IMR-90 (cell line): ENCODE data around the gene UVSSA.

ENCODE experiments used
- BHLHE40 ChIP-seq: fragments of 150-350 bp; IDR thresholded peaks from 2 replicates; pipeline ENCODE4 v1.6.1; 2016; ENCODE audit warnings: mild to moderate bottlenecking, low read depth, low read length
- CEBPB ChIP-seq: IDR thresholded peaks from 2 replicates; pipeline ENCODE4 v1.6.1; 2012; ENCODE audit warnings: low read depth, low read length, improper control_type of control experiment
- CTCF ChIP-seq: conservative IDR thresholded peaks from 2 replicates; pipeline ENCODE4 v1.5.1; 2012; ENCODE audit warnings: mild to moderate bottlenecking, low read depth, low read length, improper control_type of control experiment
- FOS ChIP-seq: fragments of 150-350 bp; IDR thresholded peaks from 2 replicates; pipeline ENCODE4 v1.6.1; 2016; ENCODE audit warnings: low read depth, low read length
- MAFK ChIP-seq: IDR thresholded peaks from 2 replicates; pipeline ENCODE4 v1.6.1; 2012; ENCODE audit warnings: low read depth, low read length, improper control_type of control experiment
- MAZ ChIP-seq: IDR thresholded peaks from 2 replicates; pipeline ENCODE4 v1.6.1; 2012; ENCODE audit warnings: low read depth, mild to moderate bottlenecking, low read length, improper control_type of control experiment, moderate library complexity, borderline replicate concordance
- MXI1 ChIP-seq: IDR thresholded peaks from 2 replicates; pipeline ENCODE4 v1.6.1; 2012; ENCODE audit warnings: low read depth, mild to moderate bottlenecking, low read length, moderate library complexity, borderline replicate concordance
- NFE2L2 ChIP-seq: fragments of 150-350 bp; IDR thresholded peaks from 2 replicates; pipeline ENCODE4 v1.6.1; 2016; ENCODE audit warnings: low read depth, mild to moderate bottlenecking, low read length
- POLR2A ChIP-seq: IDR thresholded peaks from 2 replicates; pipeline ENCODE4 v1.6.1; 2012; ENCODE audit warnings: mild to moderate bottlenecking, low read depth, low read length
- RAD21 ChIP-seq: IDR thresholded peaks from 2 replicates; pipeline ENCODE4 v1.6.1; 2012; ENCODE audit warnings: low read length, improper control_type of control experiment
- RCOR1 ChIP-seq: IDR thresholded peaks from 2 replicates; pipeline ENCODE4 v1.6.1; 2012; ENCODE audit warnings: mild to moderate bottlenecking, low read length, improper control_type of control experiment; ENCODE audit not compliant: insufficient replicate concordance
- RFX5 ChIP-seq: IDR thresholded peaks from 2 replicates; pipeline ENCODE4 v1.8.0; 2012; ENCODE audit warnings: low read depth, mild to moderate bottlenecking, low read length, moderate library complexity
- SMC3 ChIP-seq: fragments of 150-350 bp; IDR thresholded peaks from 2 replicates; pipeline ENCODE4 v1.6.1; 2016; ENCODE audit warnings: low read depth, mild to moderate bottlenecking, antibody characterized with exemption, low read length, moderate library complexity
- USF2 ChIP-seq: fragments of 150-350 bp; IDR thresholded peaks from 2 replicates; pipeline ENCODE4 v1.6.1; 2017; ENCODE audit warnings: mild to moderate bottlenecking, antibody characterized with exemption, low read length, low read depth

DNA sequence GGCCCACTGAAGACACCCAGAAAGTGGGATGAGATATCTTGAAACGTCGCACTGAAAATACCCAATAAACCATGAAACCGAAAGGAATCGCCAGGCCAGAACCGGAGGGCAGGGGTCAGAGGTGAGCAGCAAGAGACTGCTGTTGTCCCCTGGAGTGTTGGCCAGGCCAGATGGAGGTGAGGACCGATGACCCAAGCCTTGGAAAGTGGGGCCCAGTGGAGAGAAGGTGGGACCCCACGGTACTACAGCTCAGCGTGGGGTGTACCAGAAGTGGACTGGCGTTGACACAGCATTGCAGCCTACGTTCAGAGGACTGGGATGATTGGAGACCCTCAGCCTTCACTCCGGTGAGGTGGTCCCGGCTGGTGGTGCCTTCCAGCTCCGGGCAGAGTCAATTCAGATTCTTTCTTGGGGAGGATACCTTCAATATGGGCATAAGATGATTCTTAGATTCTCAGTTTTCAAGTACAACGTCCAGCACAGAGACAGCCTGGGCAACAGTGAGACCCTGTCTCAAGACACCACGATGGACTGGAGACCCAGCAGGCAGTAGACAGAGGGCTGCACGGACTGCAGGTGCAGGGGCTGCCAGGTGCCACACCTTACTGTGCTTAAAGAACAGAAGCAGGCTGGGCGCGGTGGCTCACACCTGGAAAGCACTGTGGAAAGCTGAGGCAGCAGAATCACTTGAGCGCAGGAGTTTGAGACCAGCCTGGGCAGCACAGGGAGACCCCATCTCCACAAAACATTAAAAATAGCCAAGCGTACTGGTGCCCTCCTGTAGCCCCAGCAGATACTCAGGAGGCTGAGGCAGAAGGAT lies 34.0 kb upstream of the UVSSA start:
- TF ChIP-seq CTCF (no peak), POLR2A (no peak), NFE2L2 (no peak), CEBPB (no peak), MXI1 (no peak), RAD21 (no peak), SMC3 (no peak), FOS (no peak), MAZ (no peak), MAFK (no peak), BHLHE40 (no peak), USF2 (no peak), RCOR1 (no peak), RFX5 (no peak)
